ENCODE data around the gene EMC9.

Gene EMC9

GRCh38 chr14:24176599-24176998 lies 35.2 kb upstream of the EMC9 start:
- no peak for DNase-seq

- peak; percentile 33 for DNase-seq
Measured at GRCh38 chr14:24172871-24173281, 31.5 kb upstream of the EMC9 start.

GRCh38 chr14:24172261-24172860 lies 31.0 kb upstream of the EMC9 start:
- DNase-seq = peak; percentile 57

GRCh38 chr14:24171422-24172260 lies 30.2 kb upstream of the EMC9 start, which contains the start of gene REC8:
REC8 (plus strand) TSS chr14:24172080; CDS start chr14:24172553, 473 bp downstream.
- peak; percentile 99 for DNase-seq

GRCh38 chr14:24167469-24168114 lies 26.2 kb upstream of the EMC9 start:
- DNase-seq = no peak

GRCh38 chr14:24165785-24166184 lies 24.4 kb upstream of the EMC9 start:
- no peak for DNase-seq

GRCh38 chr14:24164518-24164991 lies 23.2 kb upstream of the EMC9 start:
- DNase-seq = no peak

- no peak for DNase-seq
Measured at GRCh38 chr14:24162093-24162492, 20.7 kb upstream of the EMC9 start.

- peak; percentile 96 for DNase-seq
Measured at GRCh38 chr14:24160850-24161804, 19.7 kb upstream of the EMC9 start, which contains the start of gene IRF9. IRF9 (plus strand) TSS chr14:24161265; CDS start chr14:24162145, 880 bp downstream.

- DNase-seq = no peak
Measured at GRCh38 chr14:24160499-24160849, 19.1 kb upstream of the EMC9 start.

- DNase-seq = no peak
Measured at GRCh38 chr14:24159777-24160498, 18.5 kb upstream of the EMC9 start.

GRCh38 chr14:24157331-24157730 lies 15.9 kb upstream of the EMC9 start:
- DNase-seq = no peak

GRCh38 chr14:24156840-24157239 lies 15.4 kb upstream of the EMC9 start:
- no peak for DNase-seq

- no peak for DNase-seq
Measured at GRCh38 chr14:24155100-24155499, 13.7 kb upstream of the EMC9 start.

GRCh38 chr14:24151404-24152080 lies 10.2 kb upstream of the EMC9 start:
- no peak for DNase-seq

- no peak for DNase-seq
Measured at GRCh38 chr14:24150993-24151392, 9.6 kb upstream of the EMC9 start.

GRCh38 chr14:24150567-24150966 lies 9.2 kb upstream of the EMC9 start:
- no peak for DNase-seq

GRCh38 chr14:24150061-24150460 lies 8.7 kb upstream of the EMC9 start:
- DNase-seq = no peak

- no peak for DNase-seq
Measured at GRCh38 chr14:24149302-24149969, 8.0 kb upstream of the EMC9 start.

GRCh38 chr14:24147761-24148428 lies 6.5 kb upstream of the EMC9 start:
- DNase-seq = peak; percentile 6

Data from NCI-H82 (cell line).